HuH-7 (cell line): ENCODE results near the gene KLHL2.
A peak's percentile ranks its signal among the peaks of the same experiment; 100 is the strongest.
"Not testable (repeated sequence)": the region's sequence is repeated elsewhere in the genome, so short reads cannot be mapped to it uniquely, and the experiment has no call there.

Experiments
- DNase-seq: peaks from one replicate; pipeline ENCODE4 v3.0.0; 2011; ENCODE audit warnings: low spot score

Gene KLHL2

GRCh38 chr4:165207431-165208220 is at the start of gene KLHL2:
Gene KLHL2, plus strand, starts transcription at chr4:165207561. Its CDS starts 316 bp downstream, at chr4:165207877.
- DNase-seq = peak; percentile 74

GRCh38 chr4:165158762-165159161 is 48.6 kb upstream of the KLHL2 start:
- DNase-seq = no peak

- DNase-seq = no peak
These were observed 43.1 kb upstream of the KLHL2 start for GRCh38 chr4:165164257-165164656.

DNA sequence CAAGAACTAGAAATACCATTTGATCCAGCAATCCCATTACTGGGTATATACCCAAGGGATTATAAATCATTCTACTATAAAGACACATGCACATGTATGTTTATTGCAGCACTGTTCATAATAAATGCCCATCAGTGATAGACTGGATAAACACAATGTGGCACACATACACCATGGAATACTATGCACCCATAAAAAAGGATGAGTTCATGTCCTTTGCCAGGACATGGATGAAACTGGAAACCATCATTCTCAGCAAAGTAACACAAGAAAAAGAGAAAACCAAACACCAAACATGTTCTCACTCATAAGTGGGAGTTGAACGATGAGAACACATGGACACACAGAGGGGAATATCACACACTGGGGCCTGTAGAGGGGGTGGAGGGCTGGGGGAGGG is 40.5 kb upstream of the KLHL2 start:
- DNase-seq = not testable (repeated sequence)

- DNase-seq = no peak
These were observed 39.7 kb upstream of the KLHL2 start for GRCh38 chr4:165167650-165168049.

DNA sequence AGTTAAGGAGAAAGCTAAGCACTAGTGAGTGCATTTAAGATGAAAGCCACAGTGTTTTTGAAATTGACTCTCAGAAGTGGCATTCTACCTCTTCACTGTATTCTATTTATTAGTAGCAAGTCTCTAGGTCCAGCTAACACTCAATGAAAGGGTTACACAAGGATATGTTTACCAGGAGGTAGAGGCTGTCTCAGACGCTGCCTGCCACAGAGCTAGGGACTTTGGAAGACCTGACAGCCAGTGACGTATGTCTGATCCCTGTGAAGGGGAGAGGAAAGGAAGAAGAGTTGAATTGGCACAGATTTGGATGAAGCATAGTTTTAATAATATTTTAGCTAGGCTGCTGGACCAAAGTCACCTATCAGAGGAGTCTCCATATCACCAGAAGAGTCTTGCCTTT is 36.5 kb upstream of the KLHL2 start:
- no peak for DNase-seq

DNA sequence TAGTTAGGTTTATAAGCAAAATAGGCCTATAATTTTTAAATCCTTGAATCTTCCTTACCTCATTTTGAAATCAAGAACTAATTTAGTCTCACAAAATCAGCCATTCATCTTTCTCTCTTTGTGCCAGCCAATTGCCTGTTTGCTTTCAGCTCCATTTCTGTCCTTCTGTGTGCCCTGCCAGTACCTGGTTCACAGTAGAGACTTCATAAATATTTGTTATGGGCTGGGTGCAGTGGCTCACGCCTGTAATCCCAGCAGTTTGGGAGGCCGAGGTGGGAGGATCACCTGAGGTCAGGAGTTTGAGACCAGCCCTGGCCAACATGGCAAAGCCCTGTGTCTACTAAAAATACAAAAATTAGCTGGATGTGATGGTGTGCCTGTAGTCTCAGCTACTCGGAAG is 31.9 kb upstream of the KLHL2 start:
- not testable (repeated sequence) for DNase-seq

GRCh38 chr4:165175879-165176278 is 31.5 kb upstream of the KLHL2 start:
- no peak for DNase-seq

- no peak for DNase-seq
These were observed 29.4 kb upstream of the KLHL2 start for GRCh38 chr4:165177725-165178666.

- no peak for DNase-seq
These were observed 23.1 kb upstream of the KLHL2 start for GRCh38 chr4:165184220-165184619.

DNA sequence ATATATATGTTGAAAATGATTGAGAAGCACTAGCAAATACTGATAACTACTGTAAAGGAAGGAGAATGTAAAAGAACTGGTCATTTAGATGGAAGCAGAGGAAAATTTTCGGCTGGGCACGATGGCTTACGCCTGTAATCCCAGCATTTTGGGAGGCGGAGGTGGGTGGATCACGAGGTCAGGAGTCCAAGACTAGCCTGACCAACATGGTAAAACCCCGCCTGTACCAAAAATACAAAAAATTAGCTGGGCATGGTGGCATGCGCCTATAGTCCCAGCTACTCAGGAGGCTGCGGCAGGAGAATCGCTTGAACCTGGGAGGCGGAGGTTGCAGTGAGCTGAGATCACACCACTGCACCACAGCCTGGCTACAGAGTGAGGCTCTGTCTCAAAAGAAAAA is 22.4 kb upstream of the KLHL2 start:
- not testable (repeated sequence) for DNase-seq

- no peak for DNase-seq
These were observed 21.9 kb upstream of the KLHL2 start for GRCh38 chr4:165185448-165185847.

- DNase-seq = no peak
These were observed 16.6 kb upstream of the KLHL2 start for GRCh38 chr4:165190591-165191347.

- no peak for DNase-seq
These were observed 16.1 kb upstream of the KLHL2 start for GRCh38 chr4:165191348-165191656.

GRCh38 chr4:165191814-165192499 is 15.4 kb upstream of the KLHL2 start:
- no peak for DNase-seq

- no peak for DNase-seq
These were observed 14.9 kb upstream of the KLHL2 start for GRCh38 chr4:165192500-165192898.

DNA sequence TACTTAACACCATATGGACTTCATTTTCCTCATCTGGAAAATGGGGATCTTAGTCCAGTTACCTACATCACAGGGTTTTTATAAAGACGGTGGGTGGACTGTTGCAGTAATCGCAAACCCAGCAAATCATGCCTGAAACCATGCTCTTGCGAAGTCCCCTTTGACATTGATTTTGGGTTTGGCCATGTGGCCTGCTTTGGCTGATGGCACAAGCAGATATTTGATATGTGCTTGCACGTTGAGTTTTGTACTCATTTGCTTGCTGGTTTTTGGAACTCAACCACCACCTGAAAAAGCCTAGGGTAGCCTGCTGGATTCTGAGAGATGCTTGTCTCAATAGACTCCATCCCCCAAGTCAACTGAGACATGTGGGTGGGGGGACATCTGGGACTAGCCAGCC is 14.4 kb upstream of the KLHL2 start:
- DNase-seq = no peak

GRCh38 chr4:165194368-165194767 is 13.0 kb upstream of the KLHL2 start:
- no peak for DNase-seq

GRCh38 chr4:165198329-165198728 is 9.0 kb upstream of the KLHL2 start:
- no peak for DNase-seq

DNA sequence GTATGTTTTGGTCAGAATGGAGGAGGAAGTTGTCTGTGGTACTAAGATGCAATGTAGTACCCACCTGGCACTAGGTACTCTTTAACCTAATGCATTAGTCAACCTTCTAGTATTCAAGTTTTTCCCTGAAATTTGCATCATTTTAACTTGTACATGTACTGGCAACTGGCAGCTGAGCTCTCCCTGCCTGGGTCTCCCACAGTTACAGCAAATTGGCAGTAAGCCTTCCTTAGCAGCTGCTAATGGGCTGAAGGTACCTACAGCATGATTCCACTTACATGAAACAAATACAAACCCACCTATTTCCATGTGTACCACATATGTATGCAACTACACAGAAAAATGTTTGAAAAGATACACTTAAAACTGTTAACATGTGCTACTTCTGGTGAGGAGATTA is 8.1 kb upstream of the KLHL2 start:
- no peak for DNase-seq

DNA sequence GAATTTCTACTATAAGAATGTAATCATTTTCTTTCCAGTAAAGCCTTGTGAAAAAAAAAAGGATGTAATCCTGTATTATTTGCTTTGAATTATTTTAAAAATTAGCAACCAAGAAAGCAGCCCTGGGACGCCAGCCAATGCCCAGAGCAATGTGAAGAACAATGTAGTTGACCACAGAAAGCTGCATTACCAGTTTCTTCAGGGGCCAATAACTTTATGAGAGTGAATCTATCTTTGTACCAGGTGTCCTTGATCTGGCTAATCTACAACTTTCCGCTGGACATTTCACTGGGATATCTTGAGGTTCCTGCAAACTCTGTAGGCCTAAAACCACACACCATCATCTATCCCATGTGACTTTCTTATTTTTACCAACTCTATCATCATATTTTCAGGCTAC is 7.6 kb upstream of the KLHL2 start:
- DNase-seq = no peak

DNA sequence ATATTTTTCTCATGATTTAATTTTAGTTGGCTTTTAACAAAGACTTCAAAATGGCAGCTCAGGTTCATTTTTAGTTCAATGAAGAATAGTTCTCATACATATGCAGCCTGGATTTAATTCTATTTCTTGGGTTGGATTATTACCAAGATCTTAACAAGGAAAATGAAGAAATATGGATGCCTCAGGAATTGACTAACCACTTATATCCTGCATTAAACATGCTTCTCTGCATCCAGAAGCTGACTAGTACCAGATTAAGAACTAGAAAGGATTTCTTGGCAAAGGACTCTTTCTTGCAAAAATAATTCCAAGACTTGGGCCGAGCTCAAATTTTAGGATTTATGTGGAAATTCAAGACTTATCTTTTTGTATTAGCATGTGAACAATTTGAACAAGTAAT is 5.6 kb upstream of the KLHL2 start:
- no peak for DNase-seq
